ENCODE measurements around the gene HPSE2.

DNA sequence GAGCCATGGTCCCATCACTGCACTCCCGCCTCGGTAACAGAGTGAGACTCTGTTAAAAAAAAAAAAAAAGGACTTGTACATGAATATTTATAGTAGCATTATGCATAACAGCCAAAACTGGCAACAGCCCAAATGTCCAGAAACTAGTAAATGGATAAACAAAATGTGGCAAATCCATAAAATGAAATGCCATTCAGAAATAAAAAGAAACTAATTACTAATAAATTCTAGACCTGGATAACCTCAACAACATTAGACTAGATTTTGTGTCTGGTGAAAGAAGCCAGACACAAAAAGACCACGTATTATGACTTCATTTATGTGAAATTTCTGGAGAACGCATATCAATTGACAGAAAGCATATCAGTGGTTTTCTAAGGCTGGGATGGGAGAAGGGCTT, 74.5 kb downstream of the HPSE2 start:
- no peak for TF ChIP-seq YY1 (IDR thresholded peaks at IDR 0.05; ENCODE audit: insufficient read depth, insufficient read length)
- no peak for TF ChIP-seq SUZ12 (IDR thresholded peaks at IDR 0.05; ENCODE audit: extremely low read depth, insufficient read depth, insufficient read length)

Data from NT2/D1 (cell line).